HCT116 (cell line): ENCODE measurements around the gene ACTN1. TPM values are rescaled to one million over a fixed set of nuclear protein-coding genes. Genes with fewer than 3 reads are reported as not detected.

Experiments used
- ATAC-seq: fragments of 200-7000 bp; cut with Tn5 transposase; 2 replicates; pipeline ENCODE4 v1.9.1; 2020; ENCODE audit warnings: mild to moderate bottlenecking, moderate library complexity
- BruUV-seq: library from RNA; stranded (reverse); fragments of 400-500 nt; replicated peaks from 2 replicates; lab custom pipeline; 2021; lab: Mats Ljungman, UMichigan
- CTCF ChIA-PET: fragments of 300-600 bp; sonication (Branson Sonifier 250); formaldehyde crosslinking; loops from one replicate; lab custom pipeline; 2021; ENCODE audit warnings: antibody characterized with exemption; lab: Charles Lee
- POLR2A ChIA-PET: fragments of 300-600, 350-600 bp; sonication (Branson Sonifier 250); formaldehyde crosslinking; loops from one replicate; lab custom pipeline; 2021; ENCODE audit warnings: antibody characterized with exemption; lab: Charles Lee
- RAD21 ChIA-PET, 2 experiments: fragments of 300-600 bp; sonication (Branson Sonifier 250); formaldehyde crosslinking; loops; one replicate each; lab custom pipeline; 2023; ENCODE audit warnings: low total read pairs in 2 of 2; ENCODE audit not compliant: uncharacterized antibody in 2 of 2, unreplicated experiment in 2 of 2, low non-redundant PET in 1 of 2; lab: Charles Lee
- DNase-seq: peaks from one replicate; pipeline ENCODE4 v3.0.0-alpha.2; 2010; ENCODE audit warnings: low read depth, low spot score
- H2AFZ ChIP-seq: fragments of 200-600 bp; shearing (Covaris generic), sonication (generic); 2 replicates; pipeline ENCODE4 v1.6.1; 2017; ENCODE audit warnings: low read depth, mixed run types, mixed read lengths, antibody characterized with exemption, low read length; ENCODE audit not compliant: poor library complexity, severe bottlenecking
- H3K27ac ChIP-seq: 2 replicates; pipeline ENCODE4 v1.5.1; 2012; ENCODE audit warnings: low read depth, low read length
- H3K27me3 ChIP-seq: fragments of 200-600 bp; sonication (generic); 2 replicates; pipeline ENCODE4 v1.6.1; 2016; ENCODE audit warnings: mixed run types, low read length, mixed read lengths; ENCODE audit not compliant: insufficient read depth
- H3K36me3 ChIP-seq, 2 experiments: fragments of 200-500 bp in 1 of 2; fragments of 200-600 bp in 1 of 2; sonication (Bioruptor generic) in 1 of 2; sonication (generic) in 1 of 2; 2 replicates each; pipeline versions ENCODE4 v1.5.1 to v1.6.1; 2014 to 2016; ENCODE audit warnings: low read length in 2 of 2, inconsistent platforms in 1 of 2, mixed read lengths in 1 of 2, mixed run types in 1 of 2; ENCODE audit not compliant: insufficient read depth in 2 of 2, control insufficient read depth in 1 of 2
- H3K4me1 ChIP-seq, 2 experiments: fragments of 200-600 bp in 1 of 2; sonication (generic) in 1 of 2; 2 replicates each; pipeline versions ENCODE4 v1.5.1 to v1.6.1; 2012 to 2017; ENCODE audit warnings: low read length in 2 of 2, inconsistent platforms in 1 of 2, mild to moderate bottlenecking in 1 of 2, mixed read lengths in 1 of 2, mixed run types in 1 of 2, moderate library complexity in 1 of 2; ENCODE audit not compliant: insufficient read depth in 2 of 2, control insufficient read depth in 1 of 2
- H3K4me2 ChIP-seq: fragments of 200-600 bp; sonication (generic); 2 replicates; pipeline ENCODE4 v1.6.1; 2017; ENCODE audit warnings: mixed run types, low read length, mixed read lengths
- H3K4me3 ChIP-seq, 2 experiments: fragments of 200-600 bp in 1 of 2; sonication (generic) in 1 of 2; replicated peaks in 1 of 2; 2 replicates each; pipeline ENCODE4 v1.5.1; 2011 to 2016; ENCODE audit warnings: low read length in 2 of 2, control low read depth in 1 of 2, low read depth in 1 of 2, mild to moderate bottlenecking in 1 of 2, mixed read lengths in 1 of 2, mixed run types in 1 of 2
- H3K79me2 ChIP-seq: fragments of 200-600 bp; sonication (generic); 2 replicates; pipeline ENCODE4 v1.6.1; 2017; ENCODE audit warnings: mild to moderate bottlenecking, mixed run types, low read length, moderate library complexity, mixed read lengths; ENCODE audit not compliant: insufficient read depth
- H3K9ac ChIP-seq: fragments of 200-600 bp; sonication (generic); 2 replicates; pipeline ENCODE4 v1.6.1; 2016; ENCODE audit warnings: low read length, mixed read lengths
- H3K9me2 ChIP-seq: fragments of 200-600 bp; sonication (generic), shearing (Covaris generic); 2 replicates; pipeline ENCODE4 v1.6.1; 2017; ENCODE audit warnings: mixed run types, mild to moderate bottlenecking, moderate library complexity; ENCODE audit not compliant: insufficient read depth
- H3K9me3 ChIP-seq, 2 experiments: fragments of 200-500 bp in 1 of 2; fragments of 200-600 bp in 1 of 2; sonication (Bioruptor generic) in 1 of 2; sonication (generic) in 1 of 2; 2 replicates each; pipeline ENCODE4 v1.6.1; 2014 to 2017; ENCODE audit warnings: low read length in 2 of 2, mixed read lengths in 2 of 2, inconsistent platforms in 1 of 2, low read depth in 1 of 2, mild to moderate bottlenecking in 1 of 2, mixed run types in 1 of 2, moderate library complexity in 1 of 2; ENCODE audit not compliant: control insufficient read depth in 1 of 2, insufficient read depth in 1 of 2
- H4K20me1 ChIP-seq: fragments of 200-600 bp; sonication (generic), shearing (Covaris generic); 2 replicates; pipeline ENCODE4 v1.6.1; 2017; ENCODE audit warnings: mixed run types, mild to moderate bottlenecking, moderate library complexity; ENCODE audit not compliant: insufficient read depth
- ATF3 ChIP-seq: IDR thresholded peaks from 2 replicates; pipeline ENCODE4 v1.6.1; 2012
- CEBPB ChIP-seq: IDR thresholded peaks from 2 replicates; pipeline ENCODE4 v1.6.1; 2012; ENCODE audit warnings: low read depth
- CTCF ChIP-seq, 3 experiments: fragments of 200-600 bp in 1 of 3; sonication (generic) in 1 of 3; IDR thresholded peaks in 2 of 3; conservative IDR thresholded peaks in 1 of 3; 2 replicates each; pipeline ENCODE4 v1.5.1; 2012 to 2017; ENCODE audit warnings: low read depth in 2 of 3, low read length in 2 of 3, antibody characterized with exemption in 1 of 3, borderline replicate concordance in 1 of 3, control low read depth in 1 of 3, mild to moderate bottlenecking in 1 of 3, mixed read lengths in 1 of 3, mixed run types in 1 of 3, moderate library complexity in 1 of 3; ENCODE audit not compliant: insufficient read depth in 1 of 3
- EGR1 ChIP-seq: IDR thresholded peaks from 2 replicates; pipeline ENCODE4 v1.6.1; 2012; ENCODE audit warnings: low read depth
- ELF1 ChIP-seq: IDR thresholded peaks from 2 replicates; pipeline ENCODE4 v1.6.1; 2012; ENCODE audit warnings: low read depth, borderline replicate concordance
- EZH2 ChIP-seq: fragments of 200-600 bp; sonication (generic); IDR thresholded peaks from 2 replicates; pipeline ENCODE4 v1.6.1; 2017; ENCODE audit warnings: antibody characterized with exemption, mixed run types
- FOSL1 ChIP-seq: IDR thresholded peaks from 2 replicates; pipeline ENCODE4 v1.6.1; 2012; ENCODE audit warnings: low read depth
- JUND ChIP-seq: IDR thresholded peaks from 2 replicates; pipeline ENCODE4 v1.6.1; 2012
- POLR2A ChIP-seq: IDR thresholded peaks from 2 replicates; pipeline ENCODE4 v1.7.0; 2011; ENCODE audit warnings: borderline replicate concordance; ENCODE audit not compliant: insufficient read depth, insufficient read length; ENCODE audit errors: extremely low read depth
- POLR2AphosphoS5 ChIP-seq: IDR thresholded peaks from 2 replicates; pipeline ENCODE4 v1.6.1; 2011; ENCODE audit warnings: mild to moderate bottlenecking, low read depth, low read length, moderate library complexity
- REST ChIP-seq: IDR thresholded peaks from 2 replicates; pipeline ENCODE4 v1.6.1; 2012; ENCODE audit warnings: low read depth
- SIN3A ChIP-seq: IDR thresholded peaks from 2 replicates; pipeline ENCODE4 v1.6.1; 2012; ENCODE audit warnings: low read depth
- SP1 ChIP-seq: IDR thresholded peaks from 2 replicates; pipeline ENCODE4 v1.6.1; 2012; ENCODE audit warnings: low read depth
- SRF ChIP-seq: IDR thresholded peaks from 2 replicates; pipeline ENCODE4 v1.6.1; 2012; ENCODE audit warnings: low read depth
- YY1 ChIP-seq: IDR thresholded peaks from 2 replicates; pipeline ENCODE4 v1.6.1; 2011; ENCODE audit warnings: low read length, low read depth, moderate library complexity, mild to moderate bottlenecking; ENCODE audit not compliant: insufficient replicate concordance; ENCODE audit errors: extremely low read depth
- ZBTB33 ChIP-seq: IDR thresholded peaks from 2 replicates; pipeline ENCODE4 v1.6.1; 2011; ENCODE audit warnings: mild to moderate bottlenecking, low read length, moderate library complexity; ENCODE audit not compliant: insufficient replicate concordance; ENCODE audit errors: extremely low read depth
- ZFX ChIP-seq: fragments of 450-650 bp; IDR thresholded peaks from 2 replicates; pipeline ENCODE4 v1.6.1; 2017
- ZNF274 ChIP-seq: fragments of 200-500 bp; sonication (Bioruptor generic); IDR thresholded peaks from 2 replicates; pipeline ENCODE4 v1.6.1; 2014; ENCODE audit warnings: mild to moderate bottlenecking, low read depth, low read length, inconsistent platforms
- intact Hi-C: fragments of 100-400 bp; cut with micrococcal nuclease; formaldehyde crosslinking; loops from 2 replicates; pipeline ENCODE4 v1.10.0; 2022
- total RNA-seq: library from RNA; stranded (reverse); gene quantifications from one replicate; pipeline ENCODE4 v1.2.1, GENCODE V29; 2021; ENCODE audit not compliant: unreplicated experiment

The ACTN1 gene
- total RNA-seq, 1 experiment from 2014 or later: 123 TPM

GRCh38 chr14:68892961-68893360, 86.1 kb downstream of the ACTN1 start:
- H3K27ac ChIP-seq: no peak overlapping the region
- H4K20me1 ChIP-seq: no peaks in the 10 kb centered on the region
- peaks cover 42 to 43% of the 10 kb centered on the region in 2 experiments; a peak in 3 of 4 replicates for H3K36me3 ChIP-seq
- CTCF ChIA-PET: no interaction called here
- no peak overlapping the region for H3K4me3 ChIP-seq
- POLR2A ChIA-PET: no interaction called here
- no peak overlapping the region for H3K4me2 ChIP-seq
- no peaks in the 10 kb centered on the region for H3K27me3 ChIP-seq
- H3K9ac ChIP-seq: no peak overlapping the region
- H3K9me2 ChIP-seq: no peaks in the 10 kb centered on the region
- DNase-seq (no peak), ATAC-seq (peak; percentile 32; the same call in 1 of the 2 replicates)
- H2AFZ ChIP-seq: no peak overlapping the region
- no peaks in the 10 kb centered on the region for H3K79me2 ChIP-seq
- intact Hi-C loops: no loop called here
- no TSS peak for BruUV-seq
- RAD21 ChIA-PET: no interaction called here
- H3K9me3 ChIP-seq: no peaks in the 10 kb centered on the region
- no peaks in the 10 kb centered on the region for H3K4me1 ChIP-seq
- TF ChIP-seq ZFX (no peak), POLR2AphosphoS5 (no peak), YY1 (no peak), ZNF274 (no peak), JUND (no peak), ZBTB33 (no peak), ATF3 (no peak), EZH2 (no peak), FOSL1 (no peak), ELF1 (no peak), CTCF (IDR thresholded peaks at IDR 0.05 in 2 of 3, conservative IDR thresholded peaks at IDR 0.05 in 1 of 3; ENCODE audit: borderline replicate concordance in 1 of 3, insufficient read depth in 1 of 3, low read depth in 2 of 3, low read length in 2 of 3) (no peak), SP1 (no peak), SIN3A (no peak), POLR2A (no peak), SRF (no peak), CEBPB (no peak), EGR1 (no peak), REST (no peak)
